HepG2 (cell line): ENCODE data around the gene AMBRA1.

ENCODE experiments used
- CTCF ChIP-seq: sonication (generic); formaldehyde crosslinking; IDR thresholded peaks from 2 replicates; pipeline ENCODE4 v1.5.0; 2020; ENCODE audit warnings: mild to moderate bottlenecking, missing genetic modification reagents, moderate library complexity
- TAF1 ChIP-seq: sonication (generic); formaldehyde crosslinking; IDR thresholded peaks from 2 replicates; pipeline ENCODE4 v1.4.0; 2020; ENCODE audit warnings: missing genetic modification reagents
- ZBTB26 ChIP-seq: IDR thresholded peaks from 2 replicates; pipeline ENCODE4 v1.6.1; 2016; ENCODE audit warnings: missing compliant biosample characterization, missing genetic modification reagents, borderline replicate concordance

- TF ChIP-seq CTCF (CRISPR knock-in tag): no peak
- TF ChIP-seq ZBTB26 (CRISPR knock-in tag): no peak
- no peak for TF ChIP-seq TAF1
These were observed 38.4 kb downstream of the AMBRA1 start for GRCh38 chr11:46555267-46556054.
